ENCODE data around the gene GRM2. TPM values are rescaled to one million over a fixed set of nuclear protein-coding genes. Genes with fewer than 3 reads are reported as not detected.

The GRM2 gene
- total and polyA plus RNA-seq, 10 of the 15 experiments (the other 5 are each of a cell fraction or from before 2014, with no cell fraction given) = 0.01 to 0.14 (median 0.06) TPM; not detected in 5

DNA sequence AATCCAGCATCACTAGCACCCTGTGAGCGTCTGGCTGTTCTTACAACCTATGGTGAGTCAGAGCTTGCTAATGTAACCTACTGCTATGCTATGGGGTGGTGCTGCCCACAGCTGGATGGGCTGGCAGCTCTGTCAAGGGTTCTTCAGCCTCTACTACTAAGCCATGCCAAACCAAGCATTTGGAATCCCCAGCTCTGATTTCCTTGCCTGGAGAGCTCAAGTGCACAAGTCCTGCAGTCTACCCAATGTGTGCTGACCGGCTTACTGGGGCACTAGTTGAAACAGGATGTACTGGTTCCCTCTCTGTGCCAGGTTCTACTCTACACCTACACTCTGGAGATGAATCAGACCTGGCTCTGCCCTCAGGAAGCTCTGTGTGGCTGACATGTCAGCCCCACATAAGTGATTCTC lies 31.7 kb upstream of the GRM2 start:
- Histone ChIP-seq H2AFZ (ENCODE audit: control insufficient read depth, low read depth, low read length) (no peak overlapping the region), H3K4me1 (ENCODE audit: control insufficient read depth, insufficient read depth, low read length) (peaks cover 17% of the 10 kb centered on the region), H3K27ac (ENCODE audit: control insufficient read depth, insufficient read depth) (no peak overlapping the region), H3K9ac (ENCODE audit: control insufficient read depth, insufficient read depth, low read length) (no peak overlapping the region), H3K79me2 (ENCODE audit: control insufficient read depth, insufficient read depth, low read length) (peaks cover 19% of the 10 kb centered on the region), H3K4me3 (no peak overlapping the region), H3K4me2 (ENCODE audit: control insufficient read depth, insufficient read depth) (peak overlapping the region; percentile 46; the same call in 1 of the 2 replicates), H3K27me3 (replicated peaks in 1 of 2; ENCODE audit: control insufficient read depth in 2 of 2, insufficient read depth in 2 of 2, low read length in 1 of 2) (no peaks in the 10 kb centered on the region), H3K9me3 (replicated peaks; ENCODE audit: control insufficient read depth, insufficient read depth, low read length) (no peaks in the 10 kb centered on the region), H4K20me1 (ENCODE audit: control insufficient read depth, insufficient read depth) (no peaks in the 10 kb centered on the region), H3K36me3 (ENCODE audit: control insufficient read depth in 2 of 2, insufficient read depth in 2 of 2, low read length in 1 of 2) (no peaks in the 10 kb centered on the region; a peak in 3 of 4 replicates)
- in situ Hi-C loops (cut with MboI) (loop anchor here (25.0 kb wide), 1 partner anchor 1063 kb away; the partner anchor contains the start of genes CISH and MAPKAPK3), intact Hi-C loops (cut with micrococcal nuclease; ENCODE audit: unreplicated experiment) (no loop called here)
- CTCF ChIA-PET = interaction anchor here (0.9 to 14.0 kb wide), 7 partner anchors 7 to 285 kb away, joined by 3 to 331 read pairs (median 16); partner anchors contain the start of genes DCAF1 and RBM15B
- FAIRE-seq (no peak), ATAC-seq (no peak), DNase-seq (ENCODE audit: low read depth, low spot score) (no peak)
- no TSS peak for BruUV-seq (replicated peaks)
- POLR2A ChIA-PET = interaction anchor here (1.9 to 7.5 kb wide), 2 partner anchors 11 to 175 kb away, joined by 6 to 105 read pairs; partner anchors contain the start of gene DCAF1
- TF ChIP-seq SIX5 (IDR thresholded peaks at IDR 0.05; ENCODE audit: low read depth, low read length, severe bottlenecking) (no peak), RCOR1 (conservative IDR thresholded peaks at IDR 0.05; ENCODE audit: low read depth, low read length) (no peak), HDGF (IDR thresholded peaks at IDR 0.05) (no peak), ZSCAN29 (IDR thresholded peaks at IDR 0.05) (no peak), SREBF1 (IDR thresholded peaks at IDR 0.05; ENCODE audit: low read length) (no peak), NBN (IDR thresholded peaks at IDR 0.05) (no peak), STAT3 (IDR thresholded peaks at IDR 0.05; ENCODE audit: low read depth, low read length) (no peak), RELA (IDR thresholded peaks at IDR 0.05; ENCODE audit: borderline replicate concordance, partially characterized antibody) (no peak), FOXM1 (IDR thresholded peaks at IDR 0.05; ENCODE audit: low read depth, low read length) (no peak), CBFB (IDR thresholded peaks at IDR 0.05; ENCODE audit: low read depth) (no peak), MYB (IDR thresholded peaks at IDR 0.05; ENCODE audit: borderline replicate concordance, low read depth, low read length) (no peak), PAX5 (IDR thresholded peaks at IDR 0.05; ENCODE audit: borderline replicate concordance, low read depth, low read length) (no peak)
- TF ChIP-seq, protein P1, sequence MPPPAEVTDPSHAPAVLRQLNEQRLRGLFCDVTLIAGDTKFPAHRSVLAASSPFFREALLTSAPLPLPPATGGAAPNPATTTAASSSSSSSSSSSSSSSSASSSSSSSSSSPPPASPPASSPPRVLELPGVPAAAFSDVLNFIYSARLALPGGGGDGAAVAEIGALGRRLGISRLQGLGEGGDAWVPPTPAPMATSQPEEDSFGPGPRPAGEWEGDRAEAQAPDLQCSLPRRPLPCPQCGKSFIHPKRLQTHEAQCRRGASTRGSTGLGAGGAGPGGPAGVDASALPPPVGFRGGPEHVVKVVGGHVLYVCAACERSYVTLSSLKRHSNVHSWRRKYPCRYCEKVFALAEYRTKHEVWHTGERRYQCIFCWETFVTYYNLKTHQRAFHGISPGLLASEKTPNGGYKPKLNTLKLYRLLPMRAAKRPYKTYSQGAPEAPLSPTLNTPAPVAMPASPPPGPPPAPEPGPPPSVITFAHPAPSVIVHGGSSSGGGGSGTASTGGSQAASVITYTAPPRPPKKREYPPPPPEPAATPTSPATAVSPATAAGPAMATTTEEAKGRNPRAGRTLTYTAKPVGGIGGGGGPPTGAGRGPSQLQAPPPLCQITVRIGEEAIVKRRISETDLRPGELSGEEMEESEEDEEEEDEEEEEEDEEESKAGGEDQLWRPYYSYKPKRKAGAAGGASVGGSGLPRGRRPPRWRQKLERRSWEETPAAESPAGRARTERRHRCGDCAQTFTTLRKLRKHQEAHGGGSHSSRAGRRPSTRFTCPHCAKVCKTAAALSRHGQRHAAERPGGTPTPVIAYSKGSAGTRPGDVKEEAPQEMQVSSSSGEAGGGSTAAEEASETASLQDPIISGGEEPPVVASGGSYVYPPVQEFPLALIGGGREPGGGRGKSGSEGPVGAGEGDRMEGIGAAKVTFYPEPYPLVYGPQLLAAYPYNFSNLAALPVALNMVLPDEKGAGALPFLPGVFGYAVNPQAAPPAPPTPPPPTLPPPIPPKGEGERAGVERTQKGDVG (CRISPR knock-in tag; IDR thresholded peaks at IDR 0.05) = no peak
- SMC1A ChIA-PET (ENCODE audit: uncharacterized antibody, unreplicated experiment) = interaction anchor here (0.8 to 8.7 kb wide), 4 partner anchors 11 to 179 kb away, joined by 3 to 168 read pairs (median 4); partner anchors contain the start of gene DCAF1
- RAD21 ChIA-PET (ENCODE audit: unreplicated experiment) = interaction anchor here (0.8 to 9.9 kb wide), 3 partner anchors 11 to 174 kb away, joined by 3 to 189 read pairs (median 5); partner anchors contain the start of gene DCAF1
- 77% methylated on average over 2 of the region's 2 CpGs for WGBS (ENCODE audit: insufficient coverage, insufficient replicate concordance, low lambda C conversion rate, missing lambda C conversion rate)
